ENCODE data around the gene GPC6.

The GPC6 gene

GRCh38 chr13:93368718-93369117 lies 142.1 kb downstream of the GPC6 start:
- DNase-seq (ENCODE audit: low read depth), result no peak

- DNase-seq (ENCODE audit: low read depth), result no peak
These were observed 146.2 kb downstream of the GPC6 start for GRCh38 chr13:93372856-93373255.

GRCh38 chr13:93375491-93375890 lies 148.9 kb downstream of the GPC6 start:
- no peak for DNase-seq (ENCODE audit: low read depth)

GRCh38 chr13:93377196-93377595 lies 150.6 kb downstream of the GPC6 start:
- DNase-seq (ENCODE audit: low read depth), result no peak

GRCh38 chr13:93378184-93378583 lies 151.6 kb downstream of the GPC6 start:
- DNase-seq (ENCODE audit: low read depth), result no peak

- no peak for DNase-seq (ENCODE audit: low read depth)
These were observed 159.5 kb downstream of the GPC6 start for GRCh38 chr13:93386116-93386515.

GRCh38 chr13:93388701-93389100 lies 162.1 kb downstream of the GPC6 start:
- no peak for DNase-seq (ENCODE audit: low read depth)

- DNase-seq (ENCODE audit: low read depth), result no peak
These were observed 171.0 kb downstream of the GPC6 start for GRCh38 chr13:93397619-93398018.

- peak; percentile 6 for DNase-seq (ENCODE audit: low read depth)
These were observed 171.8 kb downstream of the GPC6 start for GRCh38 chr13:93398167-93399035.

- no peak for DNase-seq (ENCODE audit: low read depth)
These were observed 172.6 kb downstream of the GPC6 start for GRCh38 chr13:93399212-93399611.

- DNase-seq (ENCODE audit: low read depth), result no peak
These were observed 179.5 kb downstream of the GPC6 start for GRCh38 chr13:93406136-93406535.

- DNase-seq (ENCODE audit: low read depth), result no peak
These were observed 180.9 kb downstream of the GPC6 start for GRCh38 chr13:93407551-93407950.

GRCh38 chr13:93409001-93409400 lies 182.4 kb downstream of the GPC6 start:
- no peak for DNase-seq (ENCODE audit: low read depth)

- DNase-seq (ENCODE audit: low read depth), result no peak
These were observed 183.2 kb downstream of the GPC6 start for GRCh38 chr13:93409816-93410215.

GRCh38 chr13:93411186-93411680 lies 184.6 kb downstream of the GPC6 start:
- no peak for DNase-seq (ENCODE audit: low read depth)

- DNase-seq (ENCODE audit: low read depth), result no peak
These were observed 186.1 kb downstream of the GPC6 start for GRCh38 chr13:93412676-93413075.

GRCh38 chr13:93413972-93414717 lies 187.5 kb downstream of the GPC6 start:
- no peak for DNase-seq (ENCODE audit: low read depth)

GRCh38 chr13:93416736-93417355 lies 190.2 kb downstream of the GPC6 start:
- no peak for DNase-seq (ENCODE audit: low read depth)

- DNase-seq (ENCODE audit: low read depth), result no peak
These were observed 191.8 kb downstream of the GPC6 start for GRCh38 chr13:93418398-93418797.

- no peak for DNase-seq (ENCODE audit: low read depth)
These were observed 193.6 kb downstream of the GPC6 start for GRCh38 chr13:93420206-93420605.

GRCh38 chr13:93420887-93421286 lies 194.3 kb downstream of the GPC6 start:
- no peak for DNase-seq (ENCODE audit: low read depth)

GRCh38 chr13:93422980-93423543 lies 196.5 kb downstream of the GPC6 start:
- DNase-seq (ENCODE audit: low read depth), result no peak
